GM18498 (cell line): Measurements from ENCODE around the gene TRAPPC14.

ENCODE experiments used
- ATAC-seq: cut with Tn5 transposase; IDR thresholded peaks from one replicate; pipeline ENCODE4 v1.9.1; 2021; ENCODE audit warnings: mild to moderate bottlenecking, moderate library complexity; ENCODE audit not compliant: unreplicated experiment

Gene TRAPPC14

DNA sequence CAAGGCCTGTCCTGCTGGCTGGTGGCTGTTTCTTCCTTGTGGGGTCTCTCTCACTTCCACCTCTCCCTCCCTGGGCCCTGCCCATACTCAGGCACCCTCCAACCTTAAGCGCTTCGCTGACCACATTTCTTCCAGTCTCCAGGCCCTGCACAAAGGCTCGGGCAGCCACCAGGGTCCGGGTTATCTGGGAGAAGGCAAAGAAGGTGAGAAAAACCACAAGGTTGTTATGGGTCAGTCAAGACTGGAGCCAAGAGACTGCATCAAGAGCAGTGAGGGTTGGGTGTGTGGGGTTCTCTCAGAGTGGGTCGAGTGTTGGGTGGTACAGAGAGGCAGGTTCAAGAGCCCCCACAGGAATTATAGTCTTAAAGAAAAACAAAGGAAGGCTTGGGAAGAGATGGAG is 16.1 kb upstream of the TRAPPC14 start:
- no peak for ATAC-seq

DNA sequence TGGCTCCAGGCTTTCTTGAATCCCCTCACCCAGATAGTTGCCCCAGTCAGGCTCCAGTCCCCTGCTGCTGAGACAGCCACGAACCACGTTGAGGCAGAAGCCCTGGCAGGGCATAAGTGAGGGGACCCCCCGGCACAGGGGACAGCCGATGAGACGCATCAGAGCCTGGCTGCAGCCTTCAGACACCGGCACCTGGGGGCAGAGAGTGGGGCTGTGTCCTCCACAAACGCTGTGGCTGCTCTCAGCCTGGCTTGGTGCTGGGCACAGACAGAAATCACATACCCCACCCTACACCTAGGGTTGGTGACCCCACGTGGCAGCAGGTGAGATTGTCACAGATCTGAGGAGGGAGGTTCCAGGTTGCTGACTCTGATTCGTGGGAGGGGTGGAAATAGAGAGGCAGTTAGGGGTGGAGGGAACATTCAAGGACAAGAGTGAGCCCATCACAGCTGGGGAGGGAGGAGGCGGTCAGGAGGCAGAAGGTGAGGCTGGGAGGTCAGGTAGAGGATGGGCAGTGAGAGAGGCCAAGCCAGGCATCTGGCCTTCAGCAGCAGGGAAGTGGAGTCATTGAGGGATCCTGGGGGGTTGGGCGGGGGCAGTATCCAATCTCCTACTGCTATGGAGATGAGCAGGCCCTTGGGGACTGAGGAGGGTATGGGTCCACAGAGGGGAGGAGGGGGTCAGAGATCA is 15.4 kb upstream of the TRAPPC14 start:
- no peak for ATAC-seq

DNA sequence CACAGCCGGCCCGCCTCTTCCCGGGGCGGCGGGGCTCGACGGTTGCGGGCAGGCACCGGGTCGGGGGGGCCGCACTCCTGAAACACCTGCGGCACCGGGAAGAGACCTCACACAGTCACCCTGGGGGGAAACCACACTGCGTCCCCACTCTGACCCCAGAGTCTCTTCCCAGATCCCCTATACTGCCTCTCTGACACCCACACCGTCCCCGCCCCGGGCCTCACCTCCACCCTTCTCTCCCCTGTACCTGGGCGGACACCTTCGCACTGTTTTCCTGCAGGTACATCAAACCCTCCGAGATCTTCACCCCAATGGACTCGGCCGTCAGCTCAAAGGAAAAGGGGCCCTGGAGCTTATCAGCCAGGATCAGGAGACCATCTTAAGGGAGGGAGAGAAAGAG is 13.3 kb upstream of the TRAPPC14 start:
- ATAC-seq, result no peak

DNA sequence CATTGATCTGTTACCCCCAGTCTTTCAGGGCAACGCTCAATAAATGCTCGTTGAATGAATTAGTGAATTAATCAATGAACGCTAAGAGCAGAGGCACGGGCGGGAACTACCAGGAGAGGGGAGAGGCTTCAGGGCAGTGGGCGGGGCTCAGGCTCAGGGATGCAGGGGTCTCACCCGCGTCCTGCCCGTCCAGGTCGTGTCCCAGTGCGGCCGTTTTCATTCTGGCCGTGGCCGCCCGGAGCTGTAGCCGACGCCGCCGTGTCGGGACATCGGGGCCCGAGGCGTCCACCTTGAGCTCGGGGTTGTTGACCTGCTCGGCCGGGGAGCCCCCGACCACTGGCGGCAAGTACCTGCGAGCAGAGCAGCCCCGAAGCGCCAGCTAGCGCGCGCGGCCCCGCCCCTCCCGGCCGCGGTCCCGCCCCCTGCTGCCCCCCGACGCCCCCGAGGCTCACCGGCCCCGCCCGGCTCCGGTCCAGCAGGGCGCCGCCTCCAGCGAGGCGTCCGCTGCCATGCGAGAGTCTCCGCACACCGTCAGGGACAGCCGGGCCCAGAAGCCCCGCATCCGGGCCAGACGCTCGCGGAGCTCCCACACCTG is 12.7 kb upstream of the TRAPPC14 start:
- no peak for ATAC-seq

DNA sequence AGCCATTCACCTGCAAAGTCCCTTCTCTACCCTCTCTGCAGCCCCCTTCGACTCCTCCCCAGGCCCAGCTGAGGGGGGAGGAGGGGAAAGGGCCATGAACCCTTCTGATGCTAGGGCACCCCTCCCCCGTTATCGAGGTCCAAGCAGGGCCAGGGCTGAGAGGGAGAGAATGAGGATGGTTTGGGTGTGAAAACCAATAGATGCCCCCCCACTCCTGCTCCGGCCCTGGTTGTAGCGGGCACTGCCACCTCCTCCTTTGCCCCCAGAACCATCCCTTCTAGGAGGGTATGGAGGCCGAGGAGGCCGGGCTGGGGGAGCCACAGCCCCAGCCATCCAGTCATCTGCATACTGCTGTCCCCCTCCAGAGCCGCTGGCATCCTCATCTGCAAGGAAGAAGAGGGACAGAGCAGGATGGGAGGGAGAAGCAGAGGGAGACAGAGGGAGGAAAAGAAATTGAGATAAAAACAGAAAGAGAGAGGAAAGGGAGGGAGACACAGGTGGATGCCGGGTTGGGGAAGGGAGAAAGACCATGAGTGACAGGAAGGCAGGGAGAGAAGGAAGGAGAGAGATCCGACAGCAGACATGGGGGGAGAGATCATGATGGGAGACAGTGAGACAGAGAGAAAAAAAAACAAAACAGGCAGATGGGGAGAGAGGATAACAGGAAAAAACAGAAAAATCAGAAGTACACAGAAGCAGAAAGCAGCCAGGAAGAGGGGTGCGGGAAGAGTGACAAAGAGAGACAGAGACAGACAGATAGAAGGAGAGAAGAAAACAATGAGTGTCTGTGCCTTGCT is 11.8 kb upstream of the TRAPPC14 start:
- no peak for ATAC-seq

DNA sequence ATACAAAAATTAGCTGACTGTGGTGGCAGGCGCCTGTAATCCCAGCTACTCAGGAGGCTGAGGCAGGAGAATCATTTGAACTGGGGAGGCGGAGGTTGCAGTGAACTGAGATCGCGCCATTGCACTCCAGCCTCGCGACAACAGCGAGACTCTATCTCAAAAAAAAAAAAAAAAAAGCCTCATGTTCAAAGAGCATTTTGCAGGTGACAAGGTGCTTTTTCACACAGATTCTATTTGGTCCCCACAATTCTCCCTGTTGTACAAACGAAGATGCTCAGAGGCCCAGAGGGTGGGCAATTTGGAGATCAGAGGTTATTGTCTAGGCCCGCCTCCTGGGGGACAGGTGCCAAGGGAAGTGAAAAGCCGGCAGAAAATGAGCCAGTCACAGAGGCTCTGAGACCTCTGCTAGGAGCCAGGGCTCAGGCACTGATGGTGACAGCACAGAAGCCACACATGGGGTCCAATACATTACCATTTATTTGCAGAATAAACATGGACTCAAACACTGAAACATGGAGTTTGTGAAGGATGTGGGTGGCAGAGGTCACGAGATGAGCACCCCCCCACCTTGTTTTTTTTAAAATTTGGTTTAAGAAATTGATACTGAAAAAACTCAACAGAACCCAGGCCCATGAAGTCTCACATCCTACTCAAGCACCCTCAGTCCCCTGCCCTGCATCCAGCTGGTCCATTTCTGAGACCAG is 10.8 kb upstream of the TRAPPC14 start:
- no peak for ATAC-seq

DNA sequence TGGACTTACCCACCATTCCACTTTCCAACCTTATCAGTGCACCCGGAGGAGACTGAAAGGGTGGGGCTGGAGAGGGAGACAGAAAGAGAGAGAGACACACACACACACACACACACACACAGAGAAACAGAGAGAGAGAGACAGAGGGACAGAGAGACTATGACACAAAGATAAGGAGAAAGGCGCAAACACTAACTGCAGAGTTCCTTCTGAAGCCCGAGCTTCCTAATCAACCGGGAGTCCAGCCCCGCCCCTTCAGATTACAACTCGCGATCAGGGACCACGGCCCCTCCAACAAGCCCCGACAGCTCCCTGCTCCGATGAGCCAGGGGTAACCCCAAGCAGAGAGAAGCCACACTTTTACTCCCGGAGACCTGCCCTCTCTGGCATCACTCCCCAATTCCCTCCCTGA is 9.4 kb upstream of the TRAPPC14 start:
- ATAC-seq, result no peak

DNA sequence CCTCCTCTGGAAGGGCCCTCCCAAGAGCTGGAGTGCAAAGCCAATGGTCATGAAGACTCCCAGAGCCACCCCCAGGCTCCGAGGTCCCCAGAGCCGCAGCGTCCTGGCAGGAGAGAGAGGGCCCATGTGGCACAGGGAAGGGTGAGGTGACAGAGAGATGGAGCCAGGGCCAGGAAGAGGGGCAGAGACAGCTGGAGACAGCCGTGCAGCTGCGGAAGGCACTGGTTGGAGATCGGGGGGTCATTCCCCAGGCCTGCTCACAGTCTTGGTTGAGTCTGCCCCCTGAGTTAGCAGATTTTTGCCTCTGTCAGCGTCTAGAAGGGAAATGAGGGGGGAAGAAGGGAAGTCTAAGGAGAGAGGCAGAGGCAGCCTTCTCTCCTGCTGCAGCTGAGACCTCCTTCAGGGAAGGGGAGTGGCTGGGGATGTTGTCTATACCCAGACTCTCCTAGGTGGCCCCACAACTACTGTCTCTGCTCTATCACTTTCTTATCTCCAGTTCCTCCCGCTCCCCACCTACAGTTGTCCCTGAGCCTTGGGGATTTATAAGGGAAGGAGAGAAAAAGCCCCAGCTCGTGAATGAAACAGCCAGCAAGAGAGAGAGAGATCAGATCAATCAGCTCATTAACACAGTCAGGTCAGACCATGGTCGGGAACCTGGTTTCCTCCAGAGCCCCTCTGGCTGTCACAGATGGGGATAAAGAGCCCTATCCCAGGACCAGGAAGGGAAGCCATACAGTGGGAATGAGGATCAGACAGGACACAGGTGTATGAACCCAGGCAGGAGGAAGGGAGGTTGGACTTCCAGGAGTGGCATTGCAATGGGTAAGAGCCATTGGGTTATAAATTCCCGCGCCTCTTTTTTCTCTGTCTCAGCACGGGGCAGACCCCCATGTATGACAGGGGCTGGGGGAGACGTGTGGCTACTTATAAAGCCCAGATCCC is 8.7 kb upstream of the TRAPPC14 start:
- ATAC-seq, result no peak

DNA sequence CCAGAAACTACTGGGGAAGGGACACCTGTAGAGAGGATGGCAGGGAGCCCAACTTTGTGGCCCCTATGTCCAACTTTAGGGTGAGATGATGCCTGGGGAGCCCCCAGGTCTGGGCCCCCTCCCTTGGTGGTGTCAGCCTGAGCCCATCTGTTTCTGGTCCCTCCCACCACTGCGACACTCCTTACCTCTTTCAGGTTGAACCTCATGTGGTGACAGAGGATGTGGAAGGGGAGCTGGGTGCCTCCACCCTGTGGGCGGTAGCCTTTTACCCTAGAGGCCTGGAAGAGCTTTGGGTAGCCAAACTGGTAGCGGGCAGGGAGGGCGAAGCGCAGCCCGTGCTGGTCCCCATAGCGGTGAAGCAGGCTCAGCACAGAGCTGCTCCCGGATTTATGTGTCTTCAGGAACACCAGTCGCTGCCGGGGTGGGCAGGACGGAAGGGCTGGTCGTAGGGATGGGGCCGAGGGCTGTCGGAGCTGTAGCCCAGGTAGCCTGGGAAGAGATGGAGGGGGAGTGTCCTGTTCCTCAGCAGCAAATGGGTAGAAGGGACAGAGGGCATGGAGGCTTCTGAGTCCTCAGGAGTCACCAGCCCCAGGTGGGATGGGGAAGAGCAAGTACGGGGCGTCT is 7.9 kb upstream of the TRAPPC14 start:
- no peak for ATAC-seq

DNA sequence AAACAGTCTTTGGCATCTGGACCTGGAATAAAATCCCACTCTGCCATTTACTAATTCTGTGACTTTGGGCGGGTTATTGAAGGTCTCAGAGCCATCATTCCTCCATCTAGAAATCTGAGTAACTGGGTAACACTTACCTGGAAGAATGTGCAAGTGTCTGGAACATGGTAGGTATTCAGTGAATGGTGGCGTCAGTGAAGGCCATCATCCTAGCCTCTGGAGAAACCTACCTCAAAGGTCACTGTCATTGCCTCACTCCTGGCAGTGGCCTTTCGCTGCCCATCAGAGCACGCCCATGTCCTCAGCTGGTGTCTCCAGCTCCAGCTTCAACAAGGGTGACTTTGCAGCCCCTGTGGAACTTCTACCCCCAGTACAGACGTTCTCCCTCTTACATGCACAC is 5.3 kb upstream of the TRAPPC14 start:
- ATAC-seq, result no peak

DNA sequence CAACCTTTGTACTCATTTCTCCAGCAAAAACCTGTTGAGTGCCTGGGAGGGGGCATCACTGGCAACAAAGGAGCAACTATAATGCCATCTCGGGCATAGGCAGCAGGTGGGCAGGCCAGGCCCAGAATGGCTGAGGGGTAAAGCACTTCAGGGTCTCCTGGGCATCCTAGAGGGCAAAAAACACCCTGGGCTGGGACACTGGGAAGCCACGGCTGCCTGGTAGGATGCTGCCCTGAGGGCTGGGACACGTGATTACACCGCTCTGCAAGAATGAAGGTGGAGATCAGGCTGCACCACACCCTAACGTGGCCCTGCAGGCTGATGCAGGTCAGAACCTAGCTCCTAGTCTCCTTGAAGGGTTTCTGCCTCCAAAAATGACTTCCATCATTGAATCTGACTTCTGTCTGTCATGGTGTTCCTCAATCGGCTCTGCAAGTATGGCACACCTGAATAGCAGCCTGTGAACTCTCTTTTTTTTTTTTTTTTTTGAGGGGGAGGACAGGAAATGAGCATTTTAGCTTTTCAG is 4.5 kb upstream of the TRAPPC14 start:
- ATAC-seq, result no peak

DNA sequence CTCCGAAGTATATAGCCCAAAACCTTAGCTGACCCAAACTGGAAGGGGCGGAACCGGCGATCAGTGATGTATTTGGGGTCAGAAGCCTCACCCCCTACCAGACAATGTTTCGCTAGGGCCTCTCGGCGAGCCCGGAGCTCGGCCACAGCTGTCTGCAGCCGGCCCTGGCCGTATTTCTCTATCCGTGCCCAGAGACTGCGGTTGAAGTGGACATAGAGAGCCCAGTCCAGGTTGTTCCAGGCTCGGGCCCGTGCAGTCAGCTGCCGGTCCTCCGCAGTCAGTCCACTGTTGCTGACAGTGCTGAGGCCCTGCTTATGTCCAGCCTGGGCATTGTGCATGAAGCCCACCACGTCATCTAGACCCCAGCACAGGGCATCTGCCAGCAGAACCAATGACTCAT is 1.5 kb upstream of the TRAPPC14 start:
- ATAC-seq, result no peak

DNA sequence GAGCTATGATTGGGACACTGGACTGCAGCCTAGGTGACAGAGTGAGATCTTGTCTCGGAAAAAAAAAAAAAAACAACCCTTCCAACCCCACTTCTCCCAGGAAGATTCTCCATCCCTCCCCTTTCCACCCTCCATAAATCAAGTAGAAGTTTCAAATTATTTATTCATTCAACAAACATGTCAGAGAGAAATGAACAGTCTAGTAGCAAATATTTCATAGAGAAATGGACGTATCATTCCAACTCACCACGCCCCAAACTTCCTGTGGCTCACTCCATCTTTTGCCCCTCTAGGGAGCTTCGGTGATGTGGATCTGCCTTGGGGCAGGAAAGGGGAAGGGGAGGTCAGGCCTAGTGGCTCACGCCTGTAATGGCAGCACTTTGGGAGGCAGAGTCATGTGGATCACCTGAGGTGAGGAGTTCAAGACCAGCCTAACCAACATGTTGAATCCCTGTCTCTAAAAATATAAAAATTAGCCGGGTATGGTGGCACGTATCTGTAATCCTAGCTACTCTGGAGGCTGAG is 638 bp upstream of the TRAPPC14 start:
- no peak for ATAC-seq

DNA sequence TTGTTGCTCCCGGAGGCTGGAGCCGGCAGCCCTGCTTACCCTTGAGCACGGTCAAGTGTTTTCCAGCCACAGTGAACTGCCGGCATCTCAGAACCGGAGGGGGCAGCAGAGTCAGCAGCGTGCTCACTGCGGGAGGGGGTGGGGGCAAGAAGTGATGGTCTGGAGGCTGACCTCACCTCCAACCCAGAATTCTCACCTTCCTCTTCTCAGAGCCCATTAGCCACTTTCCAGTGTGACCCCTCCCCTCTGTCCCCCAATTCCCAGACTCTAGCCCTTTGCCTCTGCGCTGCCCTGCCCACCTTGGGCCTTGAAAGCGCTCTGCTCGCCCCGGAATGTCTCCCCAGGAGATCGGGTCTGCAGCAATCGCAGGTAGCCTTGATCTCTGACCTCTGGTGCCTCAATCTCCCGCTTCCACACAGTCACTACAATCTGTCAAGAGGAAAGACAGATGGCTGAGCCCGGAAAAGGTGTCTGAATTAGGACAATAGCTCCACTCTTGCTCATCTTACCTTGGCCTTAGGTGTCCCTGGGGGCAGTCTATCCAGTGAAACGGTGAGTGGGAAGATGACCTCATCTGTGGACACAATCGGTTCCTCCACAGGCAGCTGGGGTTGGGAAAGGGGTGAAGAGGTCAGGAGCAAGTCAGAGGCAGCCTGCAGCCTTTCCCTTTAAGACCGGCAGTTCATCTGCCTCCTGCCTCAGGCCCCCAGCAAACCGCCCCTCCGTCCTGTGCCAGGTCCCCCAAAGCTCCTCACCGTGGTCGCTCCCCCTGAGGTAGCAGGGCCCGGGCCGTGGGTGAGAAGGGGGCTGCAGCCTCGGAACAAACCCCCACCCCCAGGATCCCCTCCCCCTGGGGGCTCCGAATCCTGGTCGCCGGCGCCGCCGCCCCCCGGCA is 942 bp downstream of the TRAPPC14 start:
- no peak for ATAC-seq

DNA sequence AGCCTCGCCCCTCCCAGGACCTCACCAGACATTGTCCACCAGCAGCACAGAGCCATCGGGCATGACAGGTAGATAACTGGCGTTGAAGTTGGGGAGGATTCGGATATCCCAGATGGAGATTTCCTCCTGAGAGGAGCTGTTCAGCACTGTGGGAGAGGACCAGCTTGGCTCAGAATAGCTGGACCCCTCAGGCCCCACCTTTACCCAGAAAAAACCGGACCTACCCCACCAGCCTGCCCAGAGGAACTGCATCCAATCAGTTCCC is 1.5 kb downstream of the TRAPPC14 start:
- ATAC-seq, result no peak

DNA sequence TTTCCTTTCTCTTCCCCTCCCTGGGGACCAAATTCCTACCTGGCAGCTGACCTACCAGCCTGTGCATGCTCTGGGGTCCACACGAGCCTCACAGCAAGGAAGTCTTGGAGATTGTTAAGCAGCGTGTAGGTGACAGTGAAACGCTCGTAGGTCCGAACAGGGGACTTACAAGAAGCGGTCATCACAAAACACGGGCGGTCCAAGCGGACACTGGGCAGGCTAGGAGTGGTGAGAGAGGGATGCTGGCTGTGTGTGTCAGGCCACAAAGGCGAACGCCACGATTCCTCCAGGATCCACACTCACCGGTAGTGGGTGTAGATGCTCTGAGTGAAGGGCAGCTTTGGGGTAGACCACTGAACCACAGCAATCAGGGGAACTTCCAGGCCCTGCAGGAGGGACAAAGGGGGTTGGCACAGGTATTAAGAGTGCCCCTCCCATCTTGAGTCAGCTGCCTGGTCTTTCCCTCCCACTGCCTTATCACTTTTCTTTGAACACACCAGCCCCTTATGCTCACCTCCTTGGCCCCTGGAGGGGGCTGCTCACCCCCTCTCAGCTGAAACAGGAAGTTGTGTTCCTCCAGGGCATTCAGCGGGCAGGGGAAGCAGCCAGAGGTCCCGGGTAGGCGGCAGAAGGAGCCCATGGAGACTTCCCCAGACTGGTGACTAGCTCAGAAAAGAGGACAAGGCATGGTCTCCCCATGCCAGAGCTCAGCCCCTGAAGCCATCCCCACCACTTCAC is 2.0 kb downstream of the TRAPPC14 start:
- ATAC-seq, result no peak

DNA sequence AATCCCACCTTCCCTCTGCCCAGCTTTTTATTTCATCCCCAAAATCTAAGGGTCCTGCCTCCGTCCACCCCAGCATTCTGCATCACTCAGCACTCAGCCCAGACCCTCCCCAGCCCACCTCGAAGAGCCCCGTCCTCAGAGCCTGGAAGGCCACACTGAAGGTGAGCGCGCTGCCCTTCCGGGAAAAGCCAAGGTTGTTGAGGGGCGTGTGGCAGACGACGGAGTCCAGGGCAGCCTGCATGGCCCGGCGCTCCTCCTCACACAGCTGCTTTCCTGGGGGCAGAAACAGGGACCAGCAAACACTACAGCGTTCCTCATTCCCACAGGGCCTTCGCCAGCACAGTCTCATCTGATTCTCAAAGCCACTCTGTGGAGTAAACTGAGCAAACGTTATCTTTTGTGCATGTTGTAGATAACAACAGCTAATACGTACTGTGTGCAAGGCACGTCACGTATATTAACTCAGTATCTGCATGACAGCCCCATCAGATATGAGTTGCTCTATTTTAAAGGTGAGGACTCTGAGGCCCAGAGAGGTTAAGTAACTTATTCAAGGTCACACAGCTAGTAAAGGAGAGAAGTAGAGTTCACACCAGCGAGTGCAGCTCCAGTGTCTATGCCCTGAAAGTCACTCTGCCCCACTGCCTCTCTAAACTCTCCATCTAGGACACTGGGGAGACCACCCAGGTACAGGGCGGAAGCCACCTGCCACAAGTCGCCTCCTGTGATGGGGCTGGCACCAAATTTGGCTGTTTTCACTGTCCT is 2.8 kb downstream of the TRAPPC14 start:
- ATAC-seq, result no peak
